IPS-15b (cell line): Measurements from ENCODE around the gene RIN1.

Experiments
- H3K27me3 ChIP-seq: one replicate; pipeline ENCODE4 v1.6.1; 2013; ENCODE audit warnings: low read length; ENCODE audit not compliant: control insufficient read depth, insufficient read depth
- H3K36me3 ChIP-seq: one replicate; pipeline ENCODE4 v1.6.1; 2013; ENCODE audit warnings: low read length; ENCODE audit not compliant: control insufficient read depth, insufficient read depth
- H3K4me1 ChIP-seq: one replicate; pipeline ENCODE4 v1.6.1; 2013; ENCODE audit warnings: mild to moderate bottlenecking, low read length; ENCODE audit not compliant: control insufficient read depth, insufficient read depth
- H3K4me3 ChIP-seq: one replicate; pipeline ENCODE4 v1.5.1; 2013; ENCODE audit warnings: low read depth, low read length
- H3K9ac ChIP-seq: one replicate; pipeline ENCODE4 v1.6.1; 2013; ENCODE audit warnings: low read depth, mild to moderate bottlenecking, low read length
- H3K9me3 ChIP-seq: one replicate; pipeline ENCODE4 v1.6.1; 2013; ENCODE audit warnings: mild to moderate bottlenecking, low read length; ENCODE audit not compliant: control insufficient read depth, insufficient read depth

The RIN1 gene

DNA sequence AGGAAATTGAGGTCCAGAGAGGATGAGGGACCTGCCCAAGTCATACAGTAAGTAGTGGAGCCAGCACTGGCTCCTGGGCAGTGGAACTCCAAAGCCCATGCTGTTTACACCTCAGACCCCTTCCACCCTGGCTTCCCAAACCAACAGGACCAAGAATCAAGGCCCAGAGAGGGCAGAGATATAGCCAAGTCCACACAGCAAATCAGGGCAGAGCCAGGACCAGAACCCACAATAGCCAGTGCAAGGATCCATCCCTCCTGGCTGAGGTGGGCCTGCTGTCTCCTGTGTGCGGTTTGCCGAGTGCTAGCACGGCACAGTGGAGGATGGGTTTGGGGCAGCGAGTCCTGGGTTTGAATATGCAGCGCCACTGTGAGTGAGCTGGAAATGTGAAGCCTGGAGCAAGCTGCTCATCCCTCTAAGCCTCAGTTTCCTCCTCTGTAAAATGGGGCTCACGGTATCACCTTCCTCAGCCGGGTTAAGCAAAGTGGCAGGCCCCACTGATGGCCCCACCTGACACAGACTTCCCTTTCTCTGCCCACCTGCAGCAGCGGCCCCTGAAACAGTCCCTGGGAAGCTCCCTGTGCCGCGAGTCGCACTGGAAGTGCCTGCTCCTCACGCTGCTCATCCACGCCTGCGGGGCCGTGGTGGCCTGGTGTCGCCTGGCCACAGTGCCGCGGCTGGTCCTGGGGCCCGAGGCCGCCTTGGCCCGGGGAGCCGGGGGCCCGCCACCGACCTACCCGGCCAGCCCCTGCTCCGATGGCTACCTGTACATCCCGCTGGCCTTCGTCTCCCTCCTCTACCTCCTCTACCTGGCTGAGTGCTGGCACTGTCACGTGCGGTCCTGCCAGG, 42.2 kb downstream of the RIN1 start:
- Histone ChIP-seq H3K9me3 (no peaks in the 10 kb centered on the region), H3K27me3 (peaks cover 24% of the 10 kb centered on the region), H3K9ac (no peak overlapping the region), H3K36me3 (no peaks in the 10 kb centered on the region), H3K4me3 (no peak overlapping the region), H3K4me1 (no peaks in the 10 kb centered on the region)

DNA sequence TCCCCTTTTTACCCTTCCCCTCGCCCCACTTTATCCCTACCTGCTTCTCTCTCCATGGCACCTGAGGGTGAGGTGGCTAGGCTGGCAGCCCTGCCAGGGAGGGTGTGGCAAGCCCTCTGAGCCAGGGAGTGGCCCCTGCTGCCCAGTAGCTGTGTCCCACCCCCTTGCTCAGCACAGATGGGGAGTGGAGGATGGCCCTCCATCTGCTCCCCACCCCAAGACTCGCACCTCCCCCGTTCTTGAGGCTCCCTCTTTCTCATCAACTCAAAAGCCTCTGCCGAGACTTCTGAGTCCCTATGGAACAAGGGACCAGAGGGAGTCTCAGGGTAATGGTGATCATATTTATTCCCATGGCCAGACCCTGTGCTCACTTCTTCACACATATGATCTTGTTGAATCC, 42.9 kb downstream of the RIN1 start:
- Histone ChIP-seq H3K9me3 (no peaks in the 10 kb centered on the region), H3K27me3 (peaks cover 24% of the 10 kb centered on the region), H3K4me3 (no peak overlapping the region), H3K36me3 (no peaks in the 10 kb centered on the region), H3K4me1 (no peaks in the 10 kb centered on the region), H3K9ac (no peak overlapping the region)

DNA sequence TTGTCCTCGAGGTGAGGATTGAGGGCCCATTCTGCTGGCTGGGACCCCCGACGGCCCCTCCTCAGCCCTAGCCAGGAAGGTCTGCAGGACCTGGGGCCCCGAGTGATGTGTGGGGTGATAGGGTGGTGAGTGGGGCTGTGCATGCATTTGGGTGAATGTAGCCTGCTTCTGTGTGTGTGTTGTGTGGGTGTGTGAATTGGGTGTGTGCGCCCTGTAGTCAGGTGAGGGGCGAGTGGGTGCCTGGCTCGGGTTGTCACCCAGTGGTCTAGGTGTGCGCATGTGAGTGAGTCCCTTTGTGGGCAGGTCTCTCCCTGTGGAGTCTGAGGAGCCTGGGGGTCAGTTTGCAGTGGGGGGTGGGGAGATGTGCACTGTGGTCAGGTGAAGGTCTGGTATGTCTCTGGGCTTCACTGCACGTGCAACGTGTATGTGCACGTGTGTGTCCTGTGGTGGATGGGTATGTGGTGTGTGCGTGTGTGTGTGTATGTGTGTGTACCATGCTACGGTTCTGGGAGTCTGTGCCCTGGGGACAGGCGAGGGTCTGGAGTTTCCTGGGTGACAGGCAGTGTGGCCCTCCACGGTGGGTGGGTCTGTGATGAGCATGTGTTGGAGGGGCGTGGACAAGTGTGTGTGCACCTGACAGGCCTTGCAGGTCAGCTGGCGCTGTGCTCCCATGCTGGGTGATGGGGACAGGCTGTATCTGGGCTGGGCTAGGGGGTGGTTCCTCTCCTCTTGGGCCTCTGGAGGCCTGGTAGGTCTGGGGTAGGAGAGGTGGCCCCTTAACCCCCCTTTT, 43.5 kb downstream of the RIN1 start:
- Histone ChIP-seq H3K4me1 (no peaks in the 10 kb centered on the region), H3K9me3 (no peaks in the 10 kb centered on the region), H3K4me3 (peak overlapping the region; percentile 54), H3K27me3 (peaks cover 24% of the 10 kb centered on the region), H3K36me3 (no peaks in the 10 kb centered on the region), H3K9ac (no peak overlapping the region)

DNA sequence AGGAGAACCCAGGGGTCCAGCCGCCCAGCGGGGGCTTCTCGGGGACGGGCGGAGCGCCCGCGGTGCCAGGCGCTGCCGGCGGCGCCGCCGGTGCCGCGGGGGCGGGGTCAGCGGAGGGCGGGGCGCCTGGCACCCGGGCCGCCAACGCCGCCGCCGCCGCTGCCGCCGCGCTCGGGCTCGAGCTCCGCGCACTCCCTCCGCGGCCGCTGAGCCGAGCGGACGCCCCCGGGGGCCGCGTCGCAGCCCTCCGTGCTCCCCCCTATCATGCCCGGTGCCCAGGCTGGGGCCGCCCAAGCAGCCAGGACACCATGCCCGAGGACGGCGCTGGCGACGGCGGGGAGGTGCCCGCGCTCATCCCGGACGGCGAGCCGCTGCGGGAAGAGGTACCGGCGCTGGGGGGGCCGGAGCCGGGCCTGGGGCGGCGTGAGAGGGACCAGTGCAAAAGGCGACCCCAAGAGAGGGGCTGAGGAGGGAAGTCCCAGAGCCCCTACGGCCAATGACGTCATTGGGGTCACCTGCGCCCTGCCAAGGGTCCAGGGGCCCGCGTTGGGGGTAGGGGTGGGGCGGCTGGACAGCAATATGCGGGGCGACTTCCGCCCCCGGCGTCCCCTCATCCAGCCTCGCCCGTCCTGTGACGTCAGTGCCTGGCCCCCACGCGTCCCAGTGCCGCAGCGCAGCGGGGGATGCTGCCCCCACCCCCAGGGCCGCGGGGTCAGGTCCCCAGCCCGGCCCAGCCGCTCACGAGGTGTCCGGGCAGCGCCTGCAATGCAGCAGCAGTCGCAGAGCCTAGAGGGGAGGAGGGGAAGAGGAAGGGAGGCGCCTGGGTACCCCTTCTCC, 44.3 kb downstream of the RIN1 start, which contains the start of gene TMEM151A:
TMEM151A (plus strand) TSS at position 189 of the 837 bp plus-strand sequence; CDS start at position 309, 120 bp downstream.
- peaks cover 24% of the 10 kb centered on the region for H3K27me3 ChIP-seq
- H3K4me1 ChIP-seq = no peaks in the 10 kb centered on the region
- no peaks in the 10 kb centered on the region for H3K36me3 ChIP-seq
- H3K9me3 ChIP-seq = no peaks in the 10 kb centered on the region
- H3K9ac ChIP-seq = no peak within 1 kb of the TSS
- H3K4me3 ChIP-seq = peak within 1 kb of the TSS; percentile 54

DNA sequence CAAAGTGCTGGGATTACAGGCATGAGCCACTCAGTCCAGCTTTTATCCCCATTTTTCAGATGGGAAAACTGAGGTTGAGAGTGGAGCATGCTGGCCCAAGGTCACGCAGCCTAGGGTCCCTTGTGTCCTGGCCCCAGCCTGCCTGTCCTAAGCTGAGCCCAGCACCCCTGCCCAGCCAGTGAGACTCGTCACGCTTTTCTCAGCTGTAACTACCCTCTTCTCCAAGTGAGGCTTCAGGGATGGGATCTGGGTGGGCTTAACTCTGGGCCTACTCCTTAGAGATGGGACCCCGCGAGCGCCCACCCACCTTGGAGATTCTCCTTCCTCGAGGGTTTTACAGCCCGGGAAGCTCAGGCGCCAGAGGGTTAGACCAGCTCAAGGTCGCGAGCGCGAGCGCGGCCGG, 44.9 kb downstream of the RIN1 start:
- Histone ChIP-seq H3K4me1 (no peaks in the 10 kb centered on the region), H3K27me3 (peaks cover 24% of the 10 kb centered on the region), H3K36me3 (no peaks in the 10 kb centered on the region), H3K9me3 (no peaks in the 10 kb centered on the region), H3K9ac (no peak overlapping the region), H3K4me3 (peak overlapping the region; percentile 53)

DNA sequence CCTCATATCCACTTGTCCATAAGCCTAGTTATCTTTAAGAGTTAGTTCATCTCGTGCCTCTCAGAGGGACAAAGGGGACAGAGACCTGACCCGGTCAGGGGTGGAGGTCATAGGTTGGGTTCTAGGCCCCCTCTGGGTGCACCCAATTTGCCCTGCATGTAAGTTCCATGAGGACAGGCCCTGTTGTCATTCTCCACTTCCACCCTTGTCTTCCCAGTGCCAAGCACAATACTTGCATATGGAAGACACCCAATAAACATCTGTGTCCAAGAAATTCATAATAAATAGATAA, 46.0 kb downstream of the RIN1 start:
- no peak overlapping the region for H3K9ac ChIP-seq
- peaks cover 24% of the 10 kb centered on the region for H3K27me3 ChIP-seq
- H3K4me3 ChIP-seq = no peak overlapping the region
- peaks cover 7% of the 10 kb centered on the region for H3K36me3 ChIP-seq
- no peaks in the 10 kb centered on the region for H3K4me1 ChIP-seq
- H3K9me3 ChIP-seq = no peaks in the 10 kb centered on the region

DNA sequence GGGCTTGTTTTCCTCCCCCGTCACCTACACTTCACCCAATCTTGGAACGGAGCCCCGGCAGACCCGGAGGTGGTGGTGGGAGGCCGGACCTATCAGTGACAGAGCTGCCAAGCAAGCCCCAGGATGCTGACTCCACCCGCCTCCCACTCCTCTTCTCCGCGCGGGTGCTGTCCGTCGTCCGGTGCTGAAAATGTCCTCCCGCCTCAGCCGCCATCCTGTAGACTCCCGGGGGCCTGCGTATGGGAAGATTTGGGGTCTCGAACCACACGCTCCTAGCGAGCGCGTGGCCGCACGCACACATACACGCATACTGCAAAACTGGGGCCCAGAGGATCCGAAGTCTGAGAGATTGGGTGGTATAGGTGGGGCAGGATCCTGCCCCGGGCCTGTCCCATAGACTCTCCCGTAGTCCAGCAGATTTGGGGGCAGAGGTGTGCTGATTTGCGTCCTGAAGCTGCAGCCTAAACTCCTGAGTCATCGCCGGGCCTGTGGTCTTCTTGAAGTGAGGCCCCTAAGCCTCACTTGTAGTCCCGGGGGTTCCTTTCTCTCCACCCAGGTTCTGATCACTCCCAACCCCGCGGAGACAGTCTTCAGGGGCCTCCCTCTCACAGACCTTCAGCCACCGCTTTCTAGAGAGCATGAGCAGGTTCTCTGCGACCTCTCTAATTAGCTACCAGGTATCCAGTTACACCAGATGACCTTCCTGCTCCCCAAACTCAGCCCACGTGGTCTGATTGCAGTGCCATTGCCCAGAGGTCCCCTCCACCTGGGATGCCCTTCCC, 46.5 kb downstream of the RIN1 start:
- Histone ChIP-seq H3K4me3 (peak overlapping the region; percentile 94), H3K36me3 (peaks cover 12% of the 10 kb centered on the region), H3K4me1 (no peaks in the 10 kb centered on the region), H3K27me3 (peaks cover 24% of the 10 kb centered on the region), H3K9me3 (no peaks in the 10 kb centered on the region), H3K9ac (peak overlapping the region; percentile 87)

DNA sequence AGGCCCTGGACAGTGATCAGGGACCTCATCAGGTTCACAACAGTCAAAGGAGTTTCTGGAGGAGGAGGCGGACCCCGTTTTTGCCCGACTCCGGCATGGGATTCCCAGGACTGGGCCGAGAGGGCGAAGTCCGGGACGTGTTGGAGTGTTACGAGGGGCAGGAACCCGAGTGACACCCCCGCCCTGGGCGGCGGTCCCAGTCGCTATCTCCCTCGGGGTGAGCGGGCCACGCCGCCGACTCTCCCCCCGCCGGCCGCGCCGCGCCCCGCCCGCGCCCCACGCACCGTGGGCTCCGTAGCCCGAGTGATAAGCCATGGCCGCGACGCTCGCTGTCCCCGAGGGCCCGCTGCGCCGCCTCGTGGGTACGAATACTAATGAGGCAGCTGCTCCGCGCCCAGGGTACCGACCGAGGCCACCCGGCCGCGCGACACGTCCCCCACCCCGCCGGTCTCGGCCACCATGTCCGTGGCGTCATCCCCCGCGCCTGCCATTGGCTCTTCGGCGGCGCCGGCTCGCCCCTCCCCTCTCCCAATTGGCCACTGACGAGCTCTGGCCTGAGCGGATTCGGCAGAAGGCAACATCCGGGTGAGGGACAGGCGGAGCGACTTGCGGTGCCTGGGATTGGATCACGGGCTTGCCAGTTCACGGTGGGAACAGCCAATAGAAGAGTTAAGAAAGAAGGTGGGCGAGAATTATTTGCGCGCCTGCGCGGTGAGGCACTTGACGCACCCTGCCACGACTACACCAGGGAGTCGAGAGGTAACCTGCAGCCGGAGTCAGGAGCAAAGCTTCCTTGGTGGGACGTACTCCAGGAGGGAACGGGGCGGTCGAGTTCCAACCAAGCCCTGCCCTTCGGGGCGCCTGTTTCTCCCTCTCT, 47.3 kb downstream of the RIN1 start, which contains the start of gene YIF1A:
YIF1A (minus strand) TSS at position 473 of the 877 bp plus-strand sequence; CDS start at position 315, 158 bp downstream.
- peak within 1 kb of the TSS; percentile 89 for H3K9ac ChIP-seq
- peak within 1 kb of the TSS; percentile 94 for H3K4me3 ChIP-seq
- H3K27me3 ChIP-seq = peaks cover 24% of the 10 kb centered on the region

DNA sequence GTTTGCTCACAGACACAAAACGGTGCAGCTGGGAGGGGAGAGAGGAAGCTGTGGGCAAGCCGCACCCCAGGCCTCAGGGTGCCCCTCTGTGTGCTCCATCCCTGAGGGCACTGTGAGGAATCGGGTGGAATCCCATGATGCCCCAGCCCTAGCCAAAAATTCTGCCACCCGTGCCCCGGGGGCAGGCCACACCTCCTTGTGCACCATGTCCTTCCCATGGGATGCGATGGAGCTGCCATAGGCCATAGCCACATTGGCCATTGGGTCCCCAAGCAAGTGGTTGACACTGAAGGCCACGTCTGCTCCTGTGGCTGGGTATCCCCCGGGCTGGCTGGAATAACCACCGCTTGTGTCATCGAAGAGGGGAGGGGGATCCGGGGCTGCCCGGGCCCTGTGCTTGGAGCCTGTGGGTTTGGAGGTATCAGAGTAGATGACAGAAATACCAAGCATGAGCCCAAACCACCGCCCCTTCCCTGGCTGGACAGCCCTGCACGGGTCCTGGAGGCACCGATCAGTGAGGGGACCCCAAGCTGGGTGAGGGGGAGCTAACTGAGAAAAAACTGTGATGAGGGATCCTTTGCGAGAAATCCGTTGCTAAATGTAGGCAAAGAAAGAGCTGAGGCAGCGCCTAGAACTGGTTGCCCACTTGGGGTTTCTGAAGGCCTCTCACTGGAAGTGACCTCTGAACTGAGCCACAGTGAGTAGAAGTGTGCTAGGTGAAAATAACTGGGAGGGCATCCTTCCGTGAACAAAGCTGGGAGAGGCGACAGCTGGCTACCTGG, 48.2 kb downstream of the RIN1 start:
- no peaks in the 10 kb centered on the region for H3K4me1 ChIP-seq
- peak overlapping the region; percentile 94 for H3K4me3 ChIP-seq
- H3K9ac ChIP-seq = peak overlapping the region; percentile 89
- H3K27me3 ChIP-seq = peaks cover 22% of the 10 kb centered on the region
- peaks cover 18% of the 10 kb centered on the region for H3K36me3 ChIP-seq
- H3K9me3 ChIP-seq = no peaks in the 10 kb centered on the region

More for the DNA sequence above, 47.3 kb downstream of the RIN1 start, which contains the start of gene YIF1A:
- H3K9me3 ChIP-seq = no peaks in the 10 kb centered on the region
- no peaks in the 10 kb centered on the region for H3K4me1 ChIP-seq
- peaks cover 18% of the 10 kb centered on the region for H3K36me3 ChIP-seq
